SU-DHL-6 (cell line): Measurements from ENCODE around the gene ATP7A.

Source experiments
- EZH2phosphoT487 ChIP-seq: fragments of 200-600 bp; sonication (generic), shearing (Covaris generic); conservative IDR thresholded peaks from 2 replicates; pipeline ENCODE4 v1.6.1; 2018; ENCODE audit warnings: mild to moderate bottlenecking, antibody characterized with exemption, low read length, moderate library complexity, mixed read lengths
- TF ChIP-seq, protein P1 (sequence below): fragments of 200-600 bp; sonication (generic); IDR thresholded peaks from one replicate; pipeline ENCODE4 v1.5.1; 2017; ENCODE audit warnings: antibody characterized with exemption, mild to moderate bottlenecking, low read length, moderate library complexity; ENCODE audit not compliant: insufficient read depth, poor library complexity, severe bottlenecking

DNA sequence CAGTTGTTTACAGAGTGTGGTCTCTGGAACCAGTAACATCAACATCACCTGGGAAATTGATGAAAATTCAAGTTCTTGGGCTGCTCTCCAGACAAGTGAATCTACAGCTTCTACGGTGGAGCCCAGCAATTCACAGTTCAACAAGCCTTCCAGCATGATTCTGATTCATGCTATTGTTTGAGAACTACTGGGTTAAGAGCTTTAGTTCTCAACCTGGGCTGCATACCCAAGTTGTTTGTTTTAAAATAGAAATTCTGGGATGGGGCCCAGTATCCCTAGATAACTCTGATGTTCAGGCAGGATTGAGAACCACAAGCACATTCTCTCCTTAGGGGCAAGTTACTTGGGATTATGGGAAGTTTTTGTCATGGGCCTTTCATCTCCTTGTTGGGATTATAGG lies 155.6 kb downstream of the ATP7A start:
- TF ChIP-seq, protein P1, sequence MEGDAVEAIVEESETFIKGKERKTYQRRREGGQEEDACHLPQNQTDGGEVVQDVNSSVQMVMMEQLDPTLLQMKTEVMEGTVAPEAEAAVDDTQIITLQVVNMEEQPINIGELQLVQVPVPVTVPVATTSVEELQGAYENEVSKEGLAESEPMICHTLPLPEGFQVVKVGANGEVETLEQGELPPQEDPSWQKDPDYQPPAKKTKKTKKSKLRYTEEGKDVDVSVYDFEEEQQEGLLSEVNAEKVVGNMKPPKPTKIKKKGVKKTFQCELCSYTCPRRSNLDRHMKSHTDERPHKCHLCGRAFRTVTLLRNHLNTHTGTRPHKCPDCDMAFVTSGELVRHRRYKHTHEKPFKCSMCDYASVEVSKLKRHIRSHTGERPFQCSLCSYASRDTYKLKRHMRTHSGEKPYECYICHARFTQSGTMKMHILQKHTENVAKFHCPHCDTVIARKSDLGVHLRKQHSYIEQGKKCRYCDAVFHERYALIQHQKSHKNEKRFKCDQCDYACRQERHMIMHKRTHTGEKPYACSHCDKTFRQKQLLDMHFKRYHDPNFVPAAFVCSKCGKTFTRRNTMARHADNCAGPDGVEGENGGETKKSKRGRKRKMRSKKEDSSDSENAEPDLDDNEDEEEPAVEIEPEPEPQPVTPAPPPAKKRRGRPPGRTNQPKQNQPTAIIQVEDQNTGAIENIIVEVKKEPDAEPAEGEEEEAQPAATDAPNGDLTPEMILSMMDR, result no peak
- no peak for TF ChIP-seq EZH2phosphoT487
